Neural cell (in vitro differentiated cells): ENCODE measurements around the gene DPPA2. TPM values are rescaled to one million over a fixed set of nuclear protein-coding genes. Genes with fewer than 3 reads are reported as not detected.
"Not testable (repeated sequence)": the region's sequence is repeated elsewhere in the genome, so short reads cannot be mapped to it uniquely, and the experiment has no call there.

Experiments
- H2AFZ ChIP-seq: fragments of 200-600, 300-800 bp; sonication (generic), shearing (Covaris generic); 2 replicates; pipeline ENCODE4 v1.6.0; 2014; ENCODE audit warnings: low read depth, mild to moderate bottlenecking, antibody characterized with exemption, low read length, moderate library complexity
- H3F3A ChIP-seq: fragments of 200-600 bp; shearing (Covaris generic); 2 replicates; pipeline ENCODE4 v1.6.1; 2016; ENCODE audit warnings: mild to moderate bottlenecking, moderate library complexity, mixed read lengths, antibody characterized with exemption, low read length; ENCODE audit not compliant: insufficient read depth, poor library complexity, severe bottlenecking
- H3K27ac ChIP-seq: fragments of 200-600, 300-800 bp; sonication (generic), shearing (Covaris generic); 2 replicates; pipeline ENCODE4 v1.5.1; 2014; ENCODE audit warnings: mild to moderate bottlenecking, low read length, moderate library complexity
- H3K27me3 ChIP-seq: fragments of 300-800, 200-600 bp; sonication (generic), shearing (Covaris generic); 2 replicates; pipeline ENCODE4 v1.6.0; 2014; ENCODE audit warnings: mild to moderate bottlenecking, low read depth, low read length, moderate library complexity; ENCODE audit not compliant: insufficient read depth
- H3K36me3 ChIP-seq: fragments of 300-800, 200-600 bp; sonication (generic), shearing (Covaris generic); 2 replicates; pipeline ENCODE4 v1.5.1; 2014; ENCODE audit warnings: mild to moderate bottlenecking, antibody characterized with exemption, low read length, moderate library complexity; ENCODE audit not compliant: insufficient read depth
- H3K4me2 ChIP-seq: fragments of 300-800, 200-600 bp; sonication (generic), shearing (Covaris generic); 2 replicates; pipeline ENCODE4 v1.6.0; 2014; ENCODE audit warnings: mild to moderate bottlenecking, low read length
- H3K4me3 ChIP-seq: fragments of 300-800, 200-600 bp; sonication (generic), shearing (Covaris generic); 2 replicates; pipeline ENCODE4 v1.5.1; 2014; ENCODE audit warnings: mild to moderate bottlenecking, low read length, moderate library complexity
- H3K79me2 ChIP-seq: fragments of 200-600 bp; shearing (Covaris generic); replicated peaks from 2 replicates; pipeline ENCODE4 v1.6.0; 2014; ENCODE audit warnings: mild to moderate bottlenecking, low read length, moderate library complexity; ENCODE audit not compliant: insufficient read depth
- H3K9ac ChIP-seq: fragments of 300-800, 200-600 bp; sonication (generic), shearing (Covaris generic); 2 replicates; pipeline ENCODE4 v1.6.1; 2016; ENCODE audit warnings: mild to moderate bottlenecking, low read length, mixed read lengths
- H3K9me2 ChIP-seq: fragments of 200-600 bp; shearing (Covaris generic); 2 replicates; pipeline ENCODE4 v1.6.1; 2016; ENCODE audit warnings: mild to moderate bottlenecking, low read length, mixed read lengths; ENCODE audit not compliant: insufficient read depth
- H3K9me3 ChIP-seq: fragments of 200-600, 300-800 bp; sonication (generic), shearing (Covaris generic); 2 replicates; pipeline ENCODE4 v1.6.1; 2016; ENCODE audit warnings: mild to moderate bottlenecking, mixed run types, low read length, moderate library complexity, mixed read lengths
- H4K20me1 ChIP-seq: fragments of 200-600 bp; shearing (Covaris generic); 2 replicates; pipeline ENCODE4 v1.6.1; 2016; ENCODE audit warnings: mild to moderate bottlenecking, mixed run types; ENCODE audit not compliant: insufficient read depth
- CTCF ChIP-seq: fragments of 450-650 bp; IDR thresholded peaks from 2 replicates; pipeline ENCODE4 v1.5.1; 2014; ENCODE audit warnings: antibody characterized with exemption, mild to moderate bottlenecking, moderate library complexity; ENCODE audit not compliant: poor library complexity, severe bottlenecking
- EP300 ChIP-seq: fragments of 450-650 bp; conservative IDR thresholded peaks from 2 replicates; pipeline ENCODE4 v1.6.1; 2014; ENCODE audit warnings: antibody characterized with exemption, mild to moderate bottlenecking, moderate library complexity; ENCODE audit not compliant: poor library complexity, severe bottlenecking
- EZH2 ChIP-seq: fragments of 200-600, 300-800 bp; shearing (Covaris generic), sonication (generic); IDR thresholded peaks from 2 replicates; pipeline ENCODE4 v1.6.1; 2014; ENCODE audit warnings: antibody characterized with exemption, low read length, borderline replicate concordance, mild to moderate bottlenecking; ENCODE audit not compliant: insufficient read depth, poor library complexity, severe bottlenecking
- MXI1 ChIP-seq: fragments of 450-650 bp; conservative IDR thresholded peaks from 2 replicates; pipeline ENCODE4 v1.6.1; 2014; ENCODE audit warnings: antibody characterized with exemption, mild to moderate bottlenecking; ENCODE audit not compliant: poor library complexity, severe bottlenecking
- POLR2AphosphoS5 ChIP-seq: IDR thresholded peaks from 2 replicates; pipeline ENCODE4 v1.6.1; 2012
- RAD21 ChIP-seq: fragments of 450-650 bp; conservative IDR thresholded peaks from 2 replicates; pipeline ENCODE4 v1.6.1; 2014; ENCODE audit warnings: antibody characterized with exemption, mild to moderate bottlenecking, moderate library complexity
- REST ChIP-seq: IDR thresholded peaks from 2 replicates; pipeline ENCODE4 v1.6.1; 2012; ENCODE audit warnings: borderline replicate concordance
- SMC3 ChIP-seq: fragments of 450-650 bp; conservative IDR thresholded peaks from 2 replicates; pipeline ENCODE4 v1.6.1; 2014; ENCODE audit warnings: antibody characterized with exemption, mild to moderate bottlenecking, moderate library complexity; ENCODE audit not compliant: poor library complexity
- TAF1 ChIP-seq: IDR thresholded peaks from 2 replicates; pipeline ENCODE4 v1.6.1; 2012; ENCODE audit warnings: low read depth
- polyA plus RNA-seq: library from polyadenylated mRNA; depleted of rRNA; stranded (reverse); fragments of >200 nt; gene quantifications from 2 replicates; pipeline ENCODE4 v1.2.3, GENCODE V29; 2014

The DPPA2 gene
- polyA plus RNA-seq, 1 donor from 2014 or later: not detected

DNA sequence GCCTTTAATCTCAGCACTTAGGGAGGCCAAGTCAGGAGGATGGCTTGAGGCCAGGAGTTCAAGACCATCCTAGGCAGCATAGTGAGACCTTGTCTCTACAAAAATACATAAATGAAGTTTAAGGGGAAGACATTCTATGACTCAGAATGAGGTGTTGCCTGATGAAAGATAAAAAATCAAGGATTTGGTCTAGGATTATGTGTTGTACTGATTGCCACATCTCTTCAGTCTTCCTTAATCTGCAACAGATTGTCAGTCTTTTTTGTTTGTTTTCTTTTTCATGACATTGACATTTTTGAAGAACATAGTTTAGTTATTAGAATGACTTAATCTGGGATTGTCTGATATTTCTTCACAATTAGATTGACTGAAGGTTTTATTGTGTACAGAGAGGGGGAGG is 47.3 kb upstream of the DPPA2 start:
- Histone ChIP-seq H3K4me3 (no peak overlapping the region), H3K27ac (no peak overlapping the region), H3F3A (no peaks in the 10 kb centered on the region), H2AFZ (no peak overlapping the region), H4K20me1 (no peaks in the 10 kb centered on the region), H3K9me3 (no peaks in the 10 kb centered on the region), H3K9ac (no peak overlapping the region), H3K4me2 (no peak overlapping the region), H3K36me3 (no peaks in the 10 kb centered on the region), H3K9me2 (no peaks in the 10 kb centered on the region), H3K27me3 (no peaks in the 10 kb centered on the region), H3K79me2 (no peaks in the 10 kb centered on the region)
- no peak for TF ChIP-seq REST
- no peak for TF ChIP-seq POLR2AphosphoS5
- no peak for TF ChIP-seq SMC3
- no peak for TF ChIP-seq RAD21
- no peak for TF ChIP-seq EP300
- no peak for TF ChIP-seq CTCF
- TF ChIP-seq EZH2: no peak
- no peak for TF ChIP-seq TAF1
- TF ChIP-seq MXI1: no peak

- Histone ChIP-seq H3K9me3 (no peaks in the 10 kb centered on the region), H3K27me3 (no peaks in the 10 kb centered on the region), H3K4me2 (no peak overlapping the region), H4K20me1 (no peaks in the 10 kb centered on the region), H3K36me3 (no peaks in the 10 kb centered on the region), H2AFZ (no peak overlapping the region), H3F3A (no peaks in the 10 kb centered on the region), H3K79me2 (no peaks in the 10 kb centered on the region), H3K4me3 (no peak overlapping the region), H3K9ac (no peak overlapping the region), H3K9me2 (no peaks in the 10 kb centered on the region), H3K27ac (no peak overlapping the region)
- TF ChIP-seq EP300: no peak
- no peak for TF ChIP-seq POLR2AphosphoS5
- TF ChIP-seq SMC3: no peak
- TF ChIP-seq EZH2: no peak
- TF ChIP-seq CTCF: no peak
- no peak for TF ChIP-seq TAF1
- no peak for TF ChIP-seq RAD21
- TF ChIP-seq REST: no peak
- no peak for TF ChIP-seq MXI1
Observed at GRCh38 chr3:109362823-109363222, 46.5 kb upstream of the DPPA2 start.

DNA sequence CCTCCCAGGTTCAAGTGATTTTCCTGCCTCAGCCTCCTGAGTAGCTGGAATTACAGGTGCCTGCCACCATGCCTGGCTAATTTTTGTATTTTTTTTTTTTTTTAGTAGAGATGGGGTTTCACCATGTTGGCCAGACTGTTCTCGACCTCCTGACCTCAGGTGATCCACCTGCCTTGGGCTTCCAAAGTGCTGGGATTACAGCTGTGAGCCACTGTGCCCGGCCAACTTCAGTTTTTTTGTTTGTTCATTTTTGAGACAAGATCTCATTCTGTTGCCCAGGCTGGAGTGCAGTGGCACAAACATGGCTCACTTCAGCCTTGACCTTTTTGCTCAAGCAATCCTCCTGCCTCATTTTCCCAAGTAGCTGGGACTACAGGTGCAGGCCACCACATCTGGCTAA is 42.5 kb upstream of the DPPA2 start:
- not testable (repeated sequence) for H3K79me2 ChIP-seq, H3K27ac ChIP-seq, H3K9ac ChIP-seq, H3K27me3 ChIP-seq, H3K4me2 ChIP-seq, H3K9me3 ChIP-seq, H2AFZ ChIP-seq, H3F3A ChIP-seq, H4K20me1 ChIP-seq, H3K9me2 ChIP-seq, H3K4me3 ChIP-seq, H3K36me3 ChIP-seq
